IPS-11a (cell line): Measurements from ENCODE around the gene SLC17A4.

Experiments used
- H3K4me3 ChIP-seq: one replicate; pipeline ENCODE4 v1.5.1; 2013; ENCODE audit warnings: low read depth, low read length, control low read depth

The SLC17A4 gene, protein sequence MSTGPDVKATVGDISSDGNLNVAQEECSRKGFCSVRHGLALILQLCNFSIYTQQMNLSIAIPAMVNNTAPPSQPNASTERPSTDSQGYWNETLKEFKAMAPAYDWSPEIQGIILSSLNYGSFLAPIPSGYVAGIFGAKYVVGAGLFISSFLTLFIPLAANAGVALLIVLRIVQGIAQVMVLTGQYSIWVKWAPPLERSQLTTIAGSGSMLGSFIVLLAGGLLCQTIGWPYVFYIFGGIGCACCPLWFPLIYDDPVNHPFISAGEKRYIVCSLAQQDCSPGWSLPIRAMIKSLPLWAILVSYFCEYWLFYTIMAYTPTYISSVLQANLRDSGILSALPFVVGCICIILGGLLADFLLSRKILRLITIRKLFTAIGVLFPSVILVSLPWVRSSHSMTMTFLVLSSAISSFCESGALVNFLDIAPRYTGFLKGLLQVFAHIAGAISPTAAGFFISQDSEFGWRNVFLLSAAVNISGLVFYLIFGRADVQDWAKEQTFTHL

DNA sequence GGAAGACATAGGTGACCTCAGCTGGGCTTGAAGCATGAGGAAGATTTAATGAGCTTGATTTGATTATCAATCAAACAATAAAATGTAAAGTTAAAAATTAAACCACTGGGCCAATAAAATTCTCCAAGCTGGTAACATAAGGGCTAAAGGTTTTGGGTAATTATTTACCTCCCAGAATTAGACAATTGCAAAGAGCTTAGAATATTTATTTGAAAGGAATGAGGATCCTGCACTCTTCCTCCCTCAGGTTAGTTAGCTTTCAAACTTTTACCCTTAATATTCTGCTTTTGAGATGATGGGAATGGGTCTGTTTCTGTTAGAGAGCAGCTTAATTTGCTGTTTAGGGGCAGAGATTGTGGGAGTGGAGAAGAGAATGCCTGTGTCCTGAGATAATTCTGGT lies at the start of gene SLC17A4:
Gene SLC17A4 (plus strand): TSS at position 208 of the 400 bp plus-strand sequence. CDS start 7,221 bp downstream, outside the sequence.
- no peak within 1 kb of the TSS for H3K4me3 ChIP-seq

DNA sequence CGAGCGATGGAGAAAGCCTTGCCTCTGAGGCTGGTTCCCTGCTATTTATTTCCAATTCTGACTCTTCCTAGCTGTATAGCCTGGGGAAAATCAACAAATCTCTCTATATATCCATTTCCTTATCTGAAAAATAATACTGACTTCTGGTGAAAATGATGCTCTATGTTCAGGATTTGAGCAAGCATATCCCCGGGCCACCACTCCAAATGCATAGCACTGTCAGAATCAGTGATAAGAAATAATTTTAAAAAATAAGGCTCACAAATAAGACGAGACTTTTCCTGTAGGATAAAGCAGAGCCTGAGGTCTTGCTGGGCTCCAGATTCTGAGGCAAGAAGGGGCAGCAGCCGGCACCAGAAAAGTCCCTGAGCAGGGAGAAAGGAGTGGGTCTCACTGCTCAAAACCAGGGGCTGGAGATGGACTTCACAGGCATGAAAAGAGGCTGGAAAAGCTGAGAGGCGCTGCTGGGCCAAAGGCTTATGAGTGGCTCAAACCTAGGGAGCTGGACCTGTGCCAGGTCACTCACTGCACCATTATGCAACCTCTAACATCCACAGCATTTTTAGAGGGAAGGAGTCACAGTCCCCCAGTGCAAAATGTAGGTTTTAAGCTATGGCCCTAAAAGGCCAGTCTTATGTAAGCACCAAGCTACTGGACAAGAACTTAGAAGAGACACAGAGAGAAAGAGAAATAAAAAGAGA lies 48.1 kb upstream of the SLC17A4 start:
- H3K4me3 ChIP-seq: no peak overlapping the region

DNA sequence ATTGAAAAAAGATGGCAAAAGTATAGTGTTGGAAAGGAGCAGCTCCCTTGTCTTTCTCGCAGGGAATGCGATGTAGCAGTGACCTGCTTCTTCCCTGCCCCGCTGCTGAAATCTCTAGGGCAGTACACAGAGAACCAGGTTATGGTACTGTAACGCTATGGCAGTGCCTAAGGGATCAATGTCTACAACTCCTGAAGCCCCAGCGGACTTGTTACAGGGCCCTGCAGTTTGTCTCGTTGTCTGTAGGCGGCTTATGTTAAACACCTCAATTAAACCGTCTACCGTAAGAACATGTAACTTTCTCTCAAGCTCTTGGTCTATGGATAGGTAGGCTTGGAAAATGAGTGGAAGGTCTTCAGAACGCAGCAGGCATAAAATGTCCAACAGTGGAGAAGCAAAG lies 44.8 kb upstream of the SLC17A4 start:
- no peak overlapping the region for H3K4me3 ChIP-seq

DNA sequence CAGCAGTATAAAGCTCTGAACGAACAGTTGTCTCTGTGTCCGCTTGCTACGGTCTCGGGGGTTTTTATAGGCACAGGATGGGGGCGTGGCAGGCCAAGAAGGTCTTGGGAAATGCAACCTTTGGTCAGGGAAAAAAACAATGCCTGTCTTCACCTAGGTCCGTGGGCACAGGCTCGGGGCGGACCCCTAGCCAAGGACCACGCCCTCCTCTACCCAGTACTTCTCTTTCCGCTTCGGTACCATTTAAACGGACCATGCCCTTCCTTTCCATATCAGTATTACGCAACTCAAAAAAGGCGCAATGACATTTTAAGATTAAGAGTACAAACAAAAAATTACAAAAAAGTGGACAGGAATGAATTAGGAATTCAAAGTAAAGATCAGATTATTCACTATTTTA lies 44.3 kb upstream of the SLC17A4 start:
- no peak overlapping the region for H3K4me3 ChIP-seq

DNA sequence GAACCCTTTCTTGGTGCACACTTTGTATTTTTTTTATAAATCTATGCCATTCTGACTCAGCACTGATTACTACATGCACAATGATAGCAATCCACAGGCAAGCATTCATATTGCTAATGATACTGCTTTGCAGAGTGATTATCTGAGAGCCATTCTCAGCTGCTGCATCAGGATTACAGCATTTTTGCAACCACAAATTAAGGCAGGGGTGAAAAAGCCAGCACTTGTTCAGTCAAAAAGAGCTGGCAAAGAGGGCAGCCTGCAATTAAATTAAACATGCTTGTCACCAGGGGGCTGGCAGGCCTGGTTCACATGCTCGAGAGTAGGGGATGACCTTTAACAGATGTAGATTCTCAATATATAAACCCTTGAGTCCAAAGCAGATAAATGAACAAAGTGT lies 40.7 kb upstream of the SLC17A4 start:
- H3K4me3 ChIP-seq: no peak overlapping the region

DNA sequence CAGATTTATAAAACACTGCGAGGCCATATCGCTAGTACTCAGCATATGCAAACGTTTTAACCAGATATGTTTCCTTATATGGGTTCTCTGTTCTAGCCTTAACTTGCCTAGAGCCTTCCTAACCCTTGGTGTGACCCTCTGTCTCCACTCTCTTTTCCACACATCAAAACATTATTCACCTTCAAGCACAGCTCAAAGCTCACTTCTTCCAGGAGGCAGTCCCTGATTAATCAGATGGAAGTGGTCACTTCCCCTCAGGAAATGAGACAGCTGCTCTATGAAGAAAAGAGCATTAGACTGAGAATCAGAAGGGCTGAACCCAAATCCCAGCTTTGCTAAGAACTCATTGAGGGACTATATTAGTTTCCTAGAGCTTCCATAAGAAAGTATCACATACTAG lies 39.8 kb upstream of the SLC17A4 start:
- no peak overlapping the region for H3K4me3 ChIP-seq

DNA sequence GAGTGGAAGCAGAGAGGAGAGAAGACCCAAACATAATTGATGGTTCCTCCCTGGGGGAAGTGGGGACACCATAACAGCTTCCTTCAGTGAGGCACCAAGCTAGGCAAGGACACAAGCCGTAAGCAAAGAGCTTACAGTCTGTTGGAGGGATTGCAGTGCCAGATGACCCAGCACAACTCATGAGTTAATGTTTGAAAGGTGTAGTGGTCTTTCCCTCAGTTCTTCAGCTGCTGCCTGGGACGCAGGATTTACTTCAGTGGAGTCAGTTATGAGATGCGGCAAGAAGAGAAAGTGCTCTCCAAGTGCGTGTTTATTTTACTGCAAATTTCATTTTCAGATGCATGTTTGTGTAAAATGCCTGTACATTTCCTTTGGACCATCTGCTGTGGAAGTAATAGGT lies 38.7 kb upstream of the SLC17A4 start:
- H3K4me3 ChIP-seq: no peak overlapping the region

DNA sequence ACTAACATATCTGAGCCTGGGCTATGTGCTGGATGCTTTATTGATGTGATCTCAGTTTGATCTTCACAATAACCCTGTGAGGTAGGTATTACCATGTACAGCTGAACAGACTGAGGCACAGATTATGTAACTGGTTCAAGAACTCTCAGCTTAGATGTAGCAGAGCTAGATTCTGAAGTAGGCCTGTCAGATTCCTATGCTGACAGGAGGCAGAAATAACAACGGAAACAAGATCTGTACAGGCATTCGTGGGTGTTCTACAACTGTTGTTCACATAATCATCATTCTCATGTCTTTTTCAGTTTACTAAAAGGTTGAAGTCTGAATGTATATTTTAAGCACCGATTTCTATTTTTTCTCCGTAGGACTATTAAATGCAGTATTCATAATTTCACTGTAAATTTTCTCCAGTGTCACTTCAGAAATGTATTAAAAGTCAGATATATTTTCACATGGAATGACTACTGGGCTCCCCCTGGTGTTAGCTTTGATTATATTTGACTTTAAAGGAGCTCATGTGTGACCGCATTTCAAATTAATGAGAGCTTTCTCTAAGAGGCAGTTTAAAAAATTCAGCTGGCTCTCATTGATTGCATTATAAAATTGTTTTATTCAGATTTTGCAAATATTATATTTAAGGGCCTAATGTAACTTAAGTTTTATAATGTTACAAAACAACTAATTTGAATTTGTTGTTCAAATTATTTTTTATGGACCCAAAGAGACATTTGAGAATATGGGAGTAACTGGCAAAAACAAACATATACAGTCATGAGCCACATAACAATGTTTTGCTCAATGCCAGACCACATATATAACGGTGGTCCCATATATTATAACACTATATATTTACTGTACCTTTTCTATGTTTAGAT lies 36.4 kb upstream of the SLC17A4 start:
- H3K4me3 ChIP-seq: no peak overlapping the region

DNA sequence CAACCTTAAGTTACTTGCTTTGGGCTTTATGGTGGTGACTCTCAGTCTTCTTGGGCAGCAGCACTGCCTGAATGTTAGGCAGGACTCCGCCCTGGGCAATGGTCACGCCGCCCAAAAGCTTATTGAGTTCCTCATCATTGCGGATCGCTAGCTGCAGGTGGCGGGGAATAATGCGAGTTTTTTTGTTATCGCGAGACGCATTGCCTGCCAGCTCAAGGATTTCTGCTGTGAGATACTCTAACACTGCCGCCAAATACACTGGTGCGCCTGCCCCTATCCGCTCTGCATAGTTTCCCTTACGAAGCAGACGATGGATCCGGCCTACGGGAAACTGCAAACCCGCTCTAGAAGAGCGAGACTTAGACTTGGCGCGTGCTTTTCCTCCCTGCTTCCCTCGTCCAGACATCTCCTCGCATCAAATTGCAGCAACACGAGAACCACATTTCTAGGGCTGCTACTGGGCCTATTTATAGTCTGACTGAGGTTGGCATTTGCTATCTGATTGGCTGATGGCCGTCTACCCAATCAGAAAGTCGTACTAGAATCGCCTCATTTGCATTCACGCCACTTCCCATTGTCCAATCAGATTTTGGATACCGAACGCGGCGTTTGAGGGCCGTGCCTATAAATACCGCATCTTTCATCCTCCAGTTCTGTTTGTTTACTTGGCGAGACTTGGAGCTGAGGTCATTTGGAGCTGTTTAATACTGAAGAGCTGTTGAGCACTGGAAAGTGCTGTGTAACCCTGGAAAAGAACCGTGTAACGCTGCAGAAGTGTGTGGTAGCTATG lies 28.2 kb upstream of the SLC17A4 start:
- H3K4me3 ChIP-seq: no peak overlapping the region

DNA sequence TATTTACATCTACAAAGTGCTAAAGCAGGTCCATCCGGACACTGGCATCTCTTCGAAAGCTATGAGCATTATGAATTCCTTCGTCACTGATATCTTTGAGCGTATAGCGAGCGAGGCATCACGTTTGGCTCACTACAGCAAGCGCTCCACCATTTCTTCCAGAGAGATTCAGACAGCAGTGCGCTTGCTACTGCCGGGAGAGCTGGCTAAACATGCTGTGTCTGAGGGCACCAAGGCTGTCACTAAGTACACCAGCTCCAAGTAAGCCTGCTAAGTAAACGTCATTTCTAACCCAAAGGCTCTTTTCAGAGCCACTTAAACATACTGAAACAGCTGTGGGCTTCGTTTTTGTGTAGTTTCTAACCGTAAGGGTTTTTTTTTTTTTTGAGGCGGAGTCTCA lies 27.5 kb upstream of the SLC17A4 start:
- no peak overlapping the region for H3K4me3 ChIP-seq

DNA sequence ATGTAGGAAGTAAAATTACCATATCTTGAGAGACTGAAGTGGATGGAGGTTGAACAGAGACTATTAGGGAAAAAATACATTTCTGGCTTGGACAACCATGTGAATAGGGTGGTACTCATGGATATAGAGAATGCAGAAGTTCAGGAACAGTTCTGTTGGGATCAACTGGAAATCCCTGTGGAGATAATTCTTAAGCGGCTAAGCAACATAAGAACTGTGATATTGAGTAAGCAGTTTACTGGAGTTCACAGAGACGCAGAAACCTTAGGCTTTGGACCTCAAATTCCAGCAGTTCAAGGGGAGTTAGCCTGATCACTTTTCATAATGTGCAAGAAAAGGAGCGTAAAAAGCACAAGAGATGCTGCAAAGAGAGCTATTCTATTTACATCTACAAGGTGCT lies 23.6 kb upstream of the SLC17A4 start:
- no peak overlapping the region for H3K4me3 ChIP-seq

DNA sequence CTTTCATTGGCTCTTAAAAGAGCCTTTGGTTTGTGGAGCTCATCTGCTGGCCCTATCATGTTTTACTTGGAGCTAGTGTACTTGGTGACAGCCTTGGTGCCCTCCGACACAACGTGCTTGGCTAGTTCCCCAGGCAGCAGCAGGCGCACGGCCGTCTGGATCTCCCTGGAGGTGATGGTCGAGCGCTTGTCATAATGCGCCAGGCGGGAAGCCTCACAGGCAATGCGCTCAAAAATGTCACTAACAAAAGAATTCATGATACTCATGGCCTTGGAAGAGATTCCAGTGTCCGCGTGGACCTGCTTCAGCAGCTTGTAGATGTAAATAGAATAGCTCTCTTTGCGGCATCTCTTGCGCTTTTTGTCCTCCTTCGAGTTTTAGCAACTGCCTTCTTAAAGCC lies 22.8 kb upstream of the SLC17A4 start:
- no peak overlapping the region for H3K4me3 ChIP-seq

DNA sequence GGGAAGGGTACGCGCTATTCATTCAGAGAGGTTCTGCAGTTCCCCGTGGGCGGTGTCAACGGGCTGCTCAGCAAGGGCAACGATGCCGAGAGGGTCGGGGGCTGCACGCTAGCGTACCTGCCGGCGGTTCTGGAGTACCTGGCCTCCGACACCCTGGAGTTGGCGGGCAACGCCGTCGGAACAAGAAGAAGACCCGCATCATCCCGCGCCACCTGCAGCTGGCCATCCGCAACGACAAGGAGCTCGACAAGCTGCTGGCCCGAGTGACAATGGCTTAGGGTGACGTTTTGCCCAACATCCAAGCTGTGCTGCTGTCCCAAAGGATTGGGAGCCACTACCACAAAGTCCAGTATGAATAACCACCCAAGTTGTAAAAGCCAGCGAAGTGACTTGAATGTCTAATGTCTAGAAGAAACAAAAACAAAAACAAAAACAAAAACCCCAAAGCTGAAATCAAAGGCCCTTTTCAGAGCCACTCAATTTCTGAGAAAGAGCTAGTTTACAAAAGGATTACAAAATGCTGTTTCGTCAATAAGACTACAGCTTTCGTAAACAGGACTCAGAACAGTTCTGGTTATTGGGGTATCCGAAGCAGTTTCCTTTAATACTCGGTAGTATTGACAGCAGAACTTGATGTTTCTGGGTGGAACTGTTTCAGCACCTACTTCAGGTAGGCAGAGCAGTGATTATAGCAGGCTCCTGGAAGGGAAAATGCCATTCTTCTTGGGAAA lies 21.9 kb upstream of the SLC17A4 start:
- H3K4me3 ChIP-seq: no peak overlapping the region

DNA sequence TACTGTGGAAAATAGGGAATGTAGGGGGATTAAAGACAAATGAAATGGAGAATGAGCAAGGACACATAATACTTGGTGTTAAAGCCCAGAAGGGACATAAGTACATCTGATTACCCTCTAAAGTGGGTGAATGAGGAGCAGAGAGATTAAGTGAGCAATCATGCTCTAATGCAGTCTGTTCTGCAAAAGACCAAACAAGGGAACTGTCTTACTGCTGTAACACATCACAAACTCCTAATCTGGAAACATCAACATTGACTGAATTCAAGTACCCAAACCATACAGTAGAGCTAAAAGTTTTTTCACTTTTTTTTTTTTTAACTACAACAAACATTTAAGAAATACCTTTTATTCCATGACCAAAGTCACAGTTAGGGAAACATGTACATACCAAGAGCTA lies 19.3 kb upstream of the SLC17A4 start:
- no peak overlapping the region for H3K4me3 ChIP-seq

DNA sequence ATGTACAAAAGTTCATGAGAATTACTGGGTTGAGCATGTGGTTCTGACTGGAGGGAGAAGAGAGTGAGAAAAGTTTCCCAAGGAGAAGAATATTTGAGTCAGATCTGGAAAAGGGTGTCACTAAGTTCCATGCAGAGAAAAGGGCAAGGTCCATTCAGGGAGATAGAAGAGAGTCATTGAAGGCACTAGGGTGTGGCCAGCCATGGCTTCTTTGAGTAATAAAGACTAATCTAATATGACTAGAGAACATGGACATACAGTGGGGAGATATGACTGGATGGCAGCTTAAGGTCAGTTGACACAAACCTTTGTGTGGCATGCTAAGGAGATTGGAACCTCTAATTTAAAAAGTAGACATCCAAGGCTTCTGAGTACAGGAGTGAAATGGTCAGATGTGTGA lies 10.7 kb upstream of the SLC17A4 start:
- H3K4me3 ChIP-seq: no peak overlapping the region

DNA sequence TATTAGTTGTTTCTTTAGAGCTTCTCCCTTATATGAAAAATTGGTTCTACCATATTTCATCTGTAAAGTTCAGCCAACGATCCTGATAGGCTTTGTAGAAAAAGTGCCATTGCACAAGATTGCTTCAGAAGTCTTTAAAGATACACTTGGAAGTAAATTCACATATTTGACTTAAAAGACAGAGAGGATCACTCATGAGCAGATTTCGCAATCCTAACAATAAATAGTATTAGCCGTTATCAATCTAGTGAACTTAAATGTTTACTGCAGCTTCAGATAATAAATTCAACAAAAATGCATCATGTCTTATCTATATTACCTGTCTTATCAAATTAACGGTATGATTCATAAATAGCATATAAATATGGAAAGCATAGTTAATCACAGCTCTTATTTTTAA lies 8.7 kb upstream of the SLC17A4 start:
- no peak overlapping the region for H3K4me3 ChIP-seq

DNA sequence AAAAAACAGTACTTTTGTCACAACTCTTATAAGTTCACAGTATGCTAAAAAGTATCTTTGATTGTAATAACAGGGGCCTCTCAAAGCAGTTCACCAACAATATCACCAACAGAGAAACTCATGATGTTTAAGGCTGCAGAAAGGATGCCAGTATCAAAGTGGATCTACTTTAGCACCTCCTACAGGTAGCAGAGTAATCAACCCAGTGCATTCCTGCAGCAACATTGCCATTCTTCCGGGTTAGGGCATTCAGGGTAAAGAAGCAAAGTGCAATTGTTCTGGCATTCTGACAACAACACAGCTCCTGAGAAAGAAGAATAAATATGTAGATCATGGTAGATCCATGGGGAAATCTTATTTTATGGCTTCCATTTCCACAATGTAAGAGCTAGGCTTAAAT lies 7.6 kb upstream of the SLC17A4 start:
- H3K4me3 ChIP-seq: no peak overlapping the region

DNA sequence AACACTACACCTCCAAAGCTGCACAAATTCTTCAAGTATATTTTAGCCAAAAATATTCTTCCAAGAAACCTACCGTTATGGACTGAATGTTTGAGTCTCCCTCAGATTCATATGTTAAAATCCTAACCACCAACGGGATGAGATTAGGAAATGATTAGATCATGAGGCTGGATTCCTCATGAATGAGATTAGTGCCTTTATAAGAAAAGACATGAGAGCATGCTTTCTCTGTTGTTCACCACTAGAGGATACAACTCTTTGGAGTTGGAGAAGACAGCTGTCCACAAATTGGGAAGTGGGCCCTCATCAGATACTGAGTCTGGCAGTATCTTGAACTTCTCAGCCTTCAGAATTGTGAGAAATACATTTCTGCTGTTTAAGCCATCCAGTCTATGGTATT lies 7.1 kb upstream of the SLC17A4 start:
- H3K4me3 ChIP-seq: no peak overlapping the region

DNA sequence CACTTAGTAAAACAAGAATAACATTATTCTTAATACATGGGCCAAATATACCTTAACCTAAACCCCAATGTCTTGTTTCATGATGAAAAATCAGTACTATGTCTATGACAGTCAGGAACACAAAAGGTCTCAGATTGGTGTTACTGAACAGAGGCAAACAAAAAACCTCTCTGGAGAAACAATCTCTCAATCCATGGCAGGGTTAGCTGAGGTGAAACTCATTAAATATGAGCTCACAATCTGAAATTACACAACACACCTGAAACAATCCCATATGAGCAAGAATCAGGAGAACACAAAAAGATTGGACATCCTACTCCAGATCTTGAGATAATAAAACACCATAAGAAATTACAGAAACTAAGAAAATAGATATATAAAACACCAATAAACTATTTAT lies 6.5 kb upstream of the SLC17A4 start:
- no peak overlapping the region for H3K4me3 ChIP-seq
